GM20431 (cell line): Measurements from ENCODE around the gene SND1.

Experiments used
- in situ Hi-C: fragments of 300-500 bp; cut with MseI, MboI; formaldehyde crosslinking; loops from one replicate; pipeline ENCODE4 v1.15.0; 2020; ENCODE audit warnings: low sequenced_read_pairs; ENCODE audit not compliant: unreplicated experiment

Gene SND1

GRCh38 chr7:127973832-127974231, 321.8 kb downstream of the SND1 start:
- in situ Hi-C loops = no loop called here

- in situ Hi-C loops = no loop called here
Observed at GRCh38 chr7:127974446-127975035, 322.5 kb downstream of the SND1 start.

GRCh38 chr7:127976056-127976737, 324.2 kb downstream of the SND1 start:
- in situ Hi-C loops = no loop called here

- in situ Hi-C loops = no loop called here
Observed at GRCh38 chr7:127976738-127977120, 324.7 kb downstream of the SND1 start.

- in situ Hi-C loops = no loop called here
Observed at GRCh38 chr7:127978421-127978820, 326.4 kb downstream of the SND1 start.

GRCh38 chr7:127979113-127979727, 327.2 kb downstream of the SND1 start:
- in situ Hi-C loops = no loop called here

GRCh38 chr7:127979728-127980126, 327.7 kb downstream of the SND1 start:
- in situ Hi-C loops = no loop called here

GRCh38 chr7:127980901-127981300, 328.9 kb downstream of the SND1 start:
- in situ Hi-C loops = no loop called here

- in situ Hi-C loops = no loop called here
Observed at GRCh38 chr7:127981965-127982364, 330.0 kb downstream of the SND1 start.

- in situ Hi-C loops = no loop called here
Observed at GRCh38 chr7:127983804-127984332, 331.9 kb downstream of the SND1 start.

GRCh38 chr7:127986581-127987521, 334.9 kb downstream of the SND1 start:
- in situ Hi-C loops = no loop called here

GRCh38 chr7:127988751-127989150, 336.8 kb downstream of the SND1 start:
- in situ Hi-C loops = no loop called here

- in situ Hi-C loops = no loop called here
Observed at GRCh38 chr7:127993317-127993716, 341.3 kb downstream of the SND1 start.

GRCh38 chr7:127993987-127994386, 342.0 kb downstream of the SND1 start:
- in situ Hi-C loops = no loop called here

GRCh38 chr7:127995156-127995880, 343.3 kb downstream of the SND1 start:
- in situ Hi-C loops = no loop called here

- in situ Hi-C loops = no loop called here
Observed at GRCh38 chr7:127995881-127996215, 343.9 kb downstream of the SND1 start.

GRCh38 chr7:127996253-127997071, 344.5 kb downstream of the SND1 start:
- in situ Hi-C loops = no loop called here

GRCh38 chr7:127997226-127997922, 345.4 kb downstream of the SND1 start:
- in situ Hi-C loops = no loop called here
